RWPE2 (cell line): ENCODE results near the gene ROBO1.

Experiments
- ATAC-seq: fragments of 200-7000 bp; cut with Tn5 transposase; 3 replicates; pipeline ENCODE4 v1.9.1; 2021; ENCODE audit warnings: low read depth
- DNase-seq: peaks from one replicate; pipeline ENCODE4 v3.0.0-alpha.2; 2020; ENCODE audit warnings: low spot score
- H3K27ac ChIP-seq: fragments of 450-650 bp; 2 replicates; pipeline ENCODE4 v1.5.1; 2017; ENCODE audit warnings: mild to moderate bottlenecking; ENCODE audit not compliant: poor library complexity, severe bottlenecking
- H3K27me3 ChIP-seq: fragments of 250-450 bp; sonication (Bioruptor Pico); 2 replicates; pipeline ENCODE4 v1.5.1; 2021; ENCODE audit warnings: mild to moderate bottlenecking, moderate library complexity; ENCODE audit not compliant: insufficient read depth, poor library complexity, severe bottlenecking
- H3K36me3 ChIP-seq: fragments of 250-450 bp; sonication (Bioruptor Pico); 2 replicates; pipeline ENCODE4 v1.5.1; 2020; ENCODE audit warnings: low read depth, mild to moderate bottlenecking, moderate library complexity
- H3K4me1 ChIP-seq: fragments of 250-450 bp; sonication (Bioruptor Pico); 2 replicates; pipeline ENCODE4 v1.5.1; 2021; ENCODE audit warnings: mild to moderate bottlenecking, moderate library complexity; ENCODE audit not compliant: insufficient read depth, poor library complexity, severe bottlenecking
- H3K4me3 ChIP-seq: fragments of 250-450 bp; sonication (Bioruptor Pico); 2 replicates; pipeline ENCODE4 v1.5.1; 2021; ENCODE audit warnings: mild to moderate bottlenecking, moderate library complexity; ENCODE audit not compliant: severe bottlenecking
- H3K9me3 ChIP-seq: fragments of 250-450 bp; sonication (Bioruptor Pico); 2 replicates; pipeline ENCODE4 v1.5.1; 2021; ENCODE audit warnings: mild to moderate bottlenecking, moderate library complexity; ENCODE audit not compliant: severe bottlenecking
- CTCF ChIP-seq: fragments of 450-650 bp; IDR thresholded peaks from one replicate; pipeline ENCODE4 v1.5.1; 2017; ENCODE audit warnings: mild to moderate bottlenecking, moderate library complexity; ENCODE audit not compliant: poor library complexity, severe bottlenecking

The ROBO1 gene

GRCh38 chr3:78734048-78734637 is 1033.7 kb downstream of the ROBO1 start:
- H3K4me1 ChIP-seq: peaks cover 24% of the 10 kb centered on the region

GRCh38 chr3:78732893-78733292 is 1034.9 kb downstream of the ROBO1 start:
- Histone ChIP-seq H3K27me3 (no peaks in the 10 kb centered on the region), H3K9me3 (no peaks in the 10 kb centered on the region), H3K27ac (no peak overlapping the region), H3K36me3 (no peaks in the 10 kb centered on the region), H3K4me1 (peaks cover 14% of the 10 kb centered on the region), H3K4me3 (no peak overlapping the region)
- no peak for TF ChIP-seq CTCF
- ATAC-seq (no peak), DNase-seq (no peak)

More at GRCh38 chr3:78734048-78734637, 1033.7 kb downstream of the ROBO1 start:
- H3K4me3 ChIP-seq: no peak overlapping the region
- H3K27me3 ChIP-seq: no peaks in the 10 kb centered on the region
- TF ChIP-seq CTCF: no peak
- DNase-seq: no peak
- ATAC-seq: no peak
- H3K36me3 ChIP-seq: no peaks in the 10 kb centered on the region
- no peaks in the 10 kb centered on the region for H3K9me3 ChIP-seq
- no peak overlapping the region for H3K27ac ChIP-seq

- TF ChIP-seq CTCF: no peak
- Histone ChIP-seq H3K4me3 (no peak overlapping the region), H3K36me3 (no peaks in the 10 kb centered on the region), H3K27ac (no peak overlapping the region), H3K9me3 (no peaks in the 10 kb centered on the region), H3K27me3 (no peaks in the 10 kb centered on the region), H3K4me1 (peaks cover 10% of the 10 kb centered on the region)
- ATAC-seq (no peak), DNase-seq (no peak)
These were observed 1035.3 kb downstream of the ROBO1 start for GRCh38 chr3:78732471-78732870.

- DNase-seq: no peak
- H3K27me3 ChIP-seq: no peaks in the 10 kb centered on the region
- no peaks in the 10 kb centered on the region for H3K9me3 ChIP-seq
- no peak for TF ChIP-seq CTCF
- no peak for ATAC-seq
- H3K27ac ChIP-seq: no peak overlapping the region
- H3K4me3 ChIP-seq: no peak overlapping the region
- H3K36me3 ChIP-seq: no peaks in the 10 kb centered on the region
- H3K4me1 ChIP-seq: no peaks in the 10 kb centered on the region
These were observed 1037.9 kb downstream of the ROBO1 start for GRCh38 chr3:78729946-78730345.

GRCh38 chr3:78728406-78729145 is 1039.2 kb downstream of the ROBO1 start:
- H3K4me1 ChIP-seq: no peaks in the 10 kb centered on the region
- H3K9me3 ChIP-seq: no peaks in the 10 kb centered on the region
- no peak for ATAC-seq
- no peaks in the 10 kb centered on the region for H3K36me3 ChIP-seq
- H3K27ac ChIP-seq: no peak overlapping the region
- no peaks in the 10 kb centered on the region for H3K27me3 ChIP-seq
- no peak for TF ChIP-seq CTCF
- H3K4me3 ChIP-seq: no peak overlapping the region
- DNase-seq: no peak
